ENCODE measurements around the gene ARHGAP28.

Gene ARHGAP28

GRCh38 chr18:6775237-6775636 lies 45.7 kb downstream of the ARHGAP28 start:
- TF ChIP-seq TEAD4 (IDR thresholded peaks at IDR 0.05): no peak
- no peak for TF ChIP-seq EP300 (IDR thresholded peaks at IDR 0.05; ENCODE audit: borderline replicate concordance)

GRCh38 chr18:6775702-6776101 lies 46.2 kb downstream of the ARHGAP28 start:
- TF ChIP-seq RAD21 (IDR thresholded peaks at IDR 0.05; ENCODE audit: low read depth): no peak
- TF ChIP-seq MAX (IDR thresholded peaks at IDR 0.05): no peak
- TF ChIP-seq CREB1 (IDR thresholded peaks at IDR 0.05; ENCODE audit: low read depth): no peak
- TF ChIP-seq YY1 (IDR thresholded peaks at IDR 0.05; ENCODE audit: low read depth): no peak
- no peak for TF ChIP-seq REST (IDR thresholded peaks at IDR 0.05; ENCODE audit: low read depth)
- no peak for TF ChIP-seq USF1 (IDR thresholded peaks at IDR 0.05)
- no peak for TF ChIP-seq CEBPB (IDR thresholded peaks at IDR 0.05)
- no peak for TF ChIP-seq FOXM1 (IDR thresholded peaks at IDR 0.05; ENCODE audit: borderline replicate concordance, low read depth)
- TF ChIP-seq EGR1 (IDR thresholded peaks at IDR 0.05): no peak
- no peak for TF ChIP-seq EP300 (IDR thresholded peaks at IDR 0.05; ENCODE audit: borderline replicate concordance)
- no peak for TF ChIP-seq NFIC (IDR thresholded peaks at IDR 0.05)
- TF ChIP-seq TAF1 (IDR thresholded peaks at IDR 0.05; ENCODE audit: low read depth): no peak
- TF ChIP-seq ZBTB7A (IDR thresholded peaks at IDR 0.05; ENCODE audit: low read depth): no peak
- TF ChIP-seq TEAD4 (IDR thresholded peaks at IDR 0.05): no peak
- TF ChIP-seq TCF12 (IDR thresholded peaks at IDR 0.05; ENCODE audit: low read depth): no peak

- TF ChIP-seq TEAD4 (IDR thresholded peaks at IDR 0.05) (no peak), TAF1 (IDR thresholded peaks at IDR 0.05; ENCODE audit: low read depth) (no peak), USF1 (IDR thresholded peaks at IDR 0.05) (no peak), NFIC (IDR thresholded peaks at IDR 0.05) (no peak), MAX (IDR thresholded peaks at IDR 0.05) (no peak), TCF12 (IDR thresholded peaks at IDR 0.05; ENCODE audit: low read depth) (no peak), ZBTB7A (IDR thresholded peaks at IDR 0.05; ENCODE audit: low read depth) (no peak), REST (IDR thresholded peaks at IDR 0.05; ENCODE audit: low read depth) (no peak)
Observed at GRCh38 chr18:6776188-6776587, 46.7 kb downstream of the ARHGAP28 start.

GRCh38 chr18:6777509-6777908 lies 48.0 kb downstream of the ARHGAP28 start:
- TF ChIP-seq CREB1 (IDR thresholded peaks at IDR 0.05; ENCODE audit: low read depth): no peak

- TF ChIP-seq CREB1 (IDR thresholded peaks at IDR 0.05; ENCODE audit: low read depth) (no peak), CEBPB (IDR thresholded peaks at IDR 0.05) (no peak), EGR1 (IDR thresholded peaks at IDR 0.05) (no peak), NFIC (IDR thresholded peaks at IDR 0.05) (no peak), EP300 (IDR thresholded peaks at IDR 0.05; ENCODE audit: borderline replicate concordance) (no peak), YY1 (IDR thresholded peaks at IDR 0.05; ENCODE audit: low read depth) (no peak), TAF1 (IDR thresholded peaks at IDR 0.05; ENCODE audit: low read depth) (no peak), REST (IDR thresholded peaks at IDR 0.05; ENCODE audit: low read depth) (no peak), USF1 (IDR thresholded peaks at IDR 0.05) (no peak), TEAD4 (IDR thresholded peaks at IDR 0.05) (no peak), TCF12 (IDR thresholded peaks at IDR 0.05; ENCODE audit: low read depth) (no peak), MAX (IDR thresholded peaks at IDR 0.05) (no peak)
Observed at GRCh38 chr18:6778459-6779247, 49.1 kb downstream of the ARHGAP28 start.
